Skeletal muscle cell (primary cell): Measurements from ENCODE around the gene PPP3CA.
A peak's percentile ranks its signal among the peaks of the same experiment; 100 is the strongest.

Experiments used
- DNase-seq: peaks from one replicate; pipeline ENCODE4 v3.0.0-alpha.2; 2010; ENCODE audit warnings: low read depth
- H3K4me3 ChIP-seq: 2 replicates; pipeline ENCODE4 v1.5.1; 2011; ENCODE audit warnings: low read depth, mild to moderate bottlenecking, control low read depth, low read length, moderate library complexity

The PPP3CA gene

GRCh38 chr4:101229116-101229515 is 118.2 kb downstream of the PPP3CA start:
- no peak for DNase-seq
- no peak overlapping the region for H3K4me3 ChIP-seq

- DNase-seq, result no peak
Measured at GRCh38 chr4:101227715-101228114, 119.6 kb downstream of the PPP3CA start.

GRCh38 chr4:101224358-101225218 is 122.7 kb downstream of the PPP3CA start:
- no peak overlapping the region for H3K4me3 ChIP-seq
- DNase-seq, result no peak

More at GRCh38 chr4:101227715-101228114, 119.6 kb downstream of the PPP3CA start:
- H3K4me3 ChIP-seq, result no peak overlapping the region

GRCh38 chr4:101222156-101222845 is 125.0 kb downstream of the PPP3CA start:
- no peak overlapping the region for H3K4me3 ChIP-seq
- DNase-seq, result no peak

GRCh38 chr4:101221294-101221693 is 126.0 kb downstream of the PPP3CA start:
- H3K4me3 ChIP-seq, result no peak overlapping the region
- DNase-seq, result no peak

GRCh38 chr4:101218894-101219293 is 128.4 kb downstream of the PPP3CA start:
- H3K4me3 ChIP-seq, result no peak overlapping the region
- DNase-seq, result no peak

- no peak for DNase-seq
- no peak overlapping the region for H3K4me3 ChIP-seq
Measured at GRCh38 chr4:101218346-101218745, 129.0 kb downstream of the PPP3CA start.

GRCh38 chr4:101217353-101218031 is 129.8 kb downstream of the PPP3CA start:
- DNase-seq, result no peak
- no peak overlapping the region for H3K4me3 ChIP-seq

- peak; percentile 45 for DNase-seq
- no peak overlapping the region for H3K4me3 ChIP-seq
Measured at GRCh38 chr4:101211146-101211553, 136.2 kb downstream of the PPP3CA start.

GRCh38 chr4:101210331-101210730 is 137.0 kb downstream of the PPP3CA start:
- no peak overlapping the region for H3K4me3 ChIP-seq
- no peak for DNase-seq

- no peak overlapping the region for H3K4me3 ChIP-seq
Measured at GRCh38 chr4:101208171-101208570, 139.2 kb downstream of the PPP3CA start.

GRCh38 chr4:101205916-101206315 is 141.4 kb downstream of the PPP3CA start:
- H3K4me3 ChIP-seq, result no peak overlapping the region
- DNase-seq, result peak; percentile 31

More at GRCh38 chr4:101208171-101208570, 139.2 kb downstream of the PPP3CA start:
- no peak for DNase-seq

- DNase-seq, result no peak
- no peak overlapping the region for H3K4me3 ChIP-seq
Measured at GRCh38 chr4:101201421-101201820, 145.9 kb downstream of the PPP3CA start.

GRCh38 chr4:101200561-101200960 is 146.8 kb downstream of the PPP3CA start:
- H3K4me3 ChIP-seq, result no peak overlapping the region
- DNase-seq, result peak; percentile 94

- no peak for DNase-seq
- H3K4me3 ChIP-seq, result no peak overlapping the region
Measured at GRCh38 chr4:101199507-101200285, 147.6 kb downstream of the PPP3CA start.

GRCh38 chr4:101198682-101199339 is 148.5 kb downstream of the PPP3CA start:
- H3K4me3 ChIP-seq, result no peak overlapping the region
- no peak for DNase-seq

- no peak overlapping the region for H3K4me3 ChIP-seq
- no peak for DNase-seq
Measured at GRCh38 chr4:101197350-101197749, 150.0 kb downstream of the PPP3CA start.

GRCh38 chr4:101192244-101192643 is 155.1 kb downstream of the PPP3CA start:
- H3K4me3 ChIP-seq, result no peak overlapping the region
- DNase-seq, result no peak
